GM12878 (cell line): ENCODE measurements around the gene SMARCC1. TPM values are rescaled to one million over a fixed set of nuclear protein-coding genes. Genes with fewer than 3 reads are reported as not detected.

Experiments used
- ATAC-seq: fragments of 200-7000 bp; cut with Tn5 transposase; 3 replicates; pipeline ENCODE4 v1.9.1; 2020; ENCODE audit warnings: mild to moderate bottlenecking, moderate library complexity
- BruUV-seq: library from RNA; stranded (reverse); fragments of 400-500 nt; replicated peaks from 2 replicates; lab custom pipeline; 2021; lab: Mats Ljungman, UMichigan
- CTCF ChIA-PET: fragments of 300-600 bp; sonication (Branson Sonifier 250); formaldehyde crosslinking; extraction: SDS; loops from one replicate; lab custom pipeline; 2021; ENCODE audit warnings: inconsistent platforms; lab: Yijun Ruan, JAX
- POLR2A ChIA-PET: fragments of 350-600 bp; formaldehyde crosslinking; extraction: SDS; loops from one replicate; lab custom pipeline; 2021; ENCODE audit warnings: inconsistent platforms; lab: Charles Lee
- RAD21 ChIA-PET: fragments of 300-600 bp; sonication (Branson Sonifier 250); formaldehyde crosslinking; loops from one replicate; lab custom pipeline; 2023; ENCODE audit warnings: antibody characterized with exemption; ENCODE audit not compliant: unreplicated experiment; lab: Charles Lee
- SMC1A ChIA-PET: fragments of 300-600 bp; sonication (Branson Sonifier 250); formaldehyde crosslinking; loops from one replicate; lab custom pipeline; 2023; ENCODE audit not compliant: unreplicated experiment, uncharacterized antibody; lab: Charles Lee
- DNase-seq: peaks from one replicate; pipeline ENCODE4 v3.0.0-alpha.2; 2011; ENCODE audit warnings: low read depth, low spot score
- FAIRE-seq: peaks from 3 replicates; lab custom pipeline; 2011; peaks lifted over from hg19 to GRCh38; lab: Jason Lieb, UNC
- H2AFZ ChIP-seq: 2 replicates; pipeline ENCODE4 v1.6.0; 2011; ENCODE audit warnings: low read depth, low read length, control low read depth; ENCODE audit not compliant: control insufficient read depth
- H3K27ac ChIP-seq: 2 replicates; pipeline ENCODE4 v1.5.1; 2011; ENCODE audit warnings: control low read depth; ENCODE audit not compliant: control insufficient read depth, insufficient read depth
- H3K27me3 ChIP-seq, 2 experiments: replicated peaks in 1 of 2; 2 replicates each; pipeline versions ENCODE4 v1.6.0 to v1.6.1; 2011; ENCODE audit warnings: low read length in 1 of 2; ENCODE audit not compliant: control insufficient read depth in 2 of 2, insufficient read depth in 2 of 2
- H3K36me3 ChIP-seq, 2 experiments: 2 replicates each; pipeline ENCODE4 v1.5.1; 2011; ENCODE audit warnings: low read length in 1 of 2; ENCODE audit not compliant: control insufficient read depth in 2 of 2, insufficient read depth in 2 of 2
- H3K4me1 ChIP-seq: 2 replicates; pipeline ENCODE4 v1.6.1; 2011; ENCODE audit warnings: mild to moderate bottlenecking, low read length, moderate library complexity, mixed read lengths; ENCODE audit not compliant: control insufficient read depth, insufficient read depth
- H3K4me2 ChIP-seq: 2 replicates; pipeline ENCODE4 v1.6.0; 2011; ENCODE audit warnings: control low read depth; ENCODE audit not compliant: control insufficient read depth, insufficient read depth
- H3K4me3 ChIP-seq: fragments of 200-600 bp; sonication (generic); 2 replicates; pipeline ENCODE4 v1.5.1; 2016
- H3K79me2 ChIP-seq: 2 replicates; pipeline ENCODE4 v1.6.0; 2011; ENCODE audit warnings: low read length; ENCODE audit not compliant: control insufficient read depth, insufficient read depth
- H3K9ac ChIP-seq: 2 replicates; pipeline ENCODE4 v1.8.0; 2011; ENCODE audit warnings: low read length, control low read depth, mixed read lengths; ENCODE audit not compliant: control insufficient read depth, insufficient read depth
- H3K9me3 ChIP-seq: replicated peaks from 3 replicates; pipeline ENCODE4 v1.5.1; 2011; ENCODE audit warnings: mild to moderate bottlenecking, low read length; ENCODE audit not compliant: control insufficient read depth, insufficient read depth
- H4K20me1 ChIP-seq: 2 replicates; pipeline ENCODE4 v1.6.0; 2011; ENCODE audit not compliant: control insufficient read depth, insufficient read depth
- BCL3 ChIP-seq: IDR thresholded peaks from 2 replicates; pipeline ENCODE4 v1.6.1; 2011; ENCODE audit warnings: borderline replicate concordance, low read depth, mild to moderate bottlenecking, moderate library complexity, low read length; ENCODE audit not compliant: insufficient read depth, poor library complexity, severe bottlenecking
- MTA3 ChIP-seq: IDR thresholded peaks from 2 replicates; pipeline ENCODE4 v1.6.1; 2012; ENCODE audit warnings: low read length, inconsistent platforms, borderline replicate concordance
- PML ChIP-seq: IDR thresholded peaks from 2 replicates; pipeline ENCODE4 v1.6.1; 2012; ENCODE audit warnings: low read length, inconsistent platforms
- SKIL ChIP-seq: fragments of 450-650 bp; IDR thresholded peaks from 2 replicates; pipeline ENCODE4 v1.6.1; 2017; ENCODE audit warnings: mild to moderate bottlenecking, low read depth, inconsistent platforms; ENCODE audit not compliant: poor library complexity, severe bottlenecking
- YY1 ChIP-seq: IDR thresholded peaks from 2 replicates; pipeline ENCODE4 v1.6.1; 2011; ENCODE audit warnings: low read depth, mild to moderate bottlenecking, low read length
- WGBS: methylation state at CpG from one replicate; pipeline ENCODE4 v1.1.6; 2016; ENCODE audit warnings: low lambda C conversion rate; ENCODE audit not compliant: insufficient replicate concordance, insufficient coverage; ENCODE audit errors: missing lambda C conversion rate; 5-methylcytosine and 5-hydroxymethylcytosine counted together
- in situ Hi-C: fragments of 300-500 bp; cut with MboI; formaldehyde crosslinking; loops from 9 replicates; pipeline ENCODE4 v1.14.3; 2018; ENCODE audit warnings: mixed read lengths
- intact Hi-C: fragments of 100-400 bp; cut with micrococcal nuclease; formaldehyde crosslinking; loops from one replicate; pipeline ENCODE4 v1.14.2; 2022; ENCODE audit not compliant: unreplicated experiment
- polyA plus RNA-seq, 11 experiments: library from polyadenylated mRNA; depleted of rRNA in 4 of 11; unstranded in 6 of 11; stranded (reverse) in 5 of 11; fragments of >200 nt; fragmentation: Nextera tagmentation in 4 of 11; fragmentation: Illumina TruSeq in 1 of 11; extraction: Ambion mirVana in 4 of 11; extraction: Trizol in 1 of 11; gene quantifications; 1 replicate in 1 of 11; 2 replicates in 10 of 11; pipeline versions ENCODE4 v1.2.1 to v1.2.3, GENCODE V29; 2011 to 2016; ENCODE audit warnings: inconsistent platforms in 2 of 11, missing spikeins in 2 of 11, low read depth in 1 of 11
- total RNA-seq, 4 experiments: library from RNA; depleted of rRNA in 3 of 4; stranded (reverse); fragments of >200 nt in 3 of 4; fragmentation: Illumina TruSeq in 1 of 4; extraction: Trizol in 1 of 4; gene quantifications; 2 replicates each; pipeline versions ENCODE4 v1.2.1 to v1.2.3, GENCODE V29; 2013 to 2021

Gene SMARCC1
- total and polyA plus RNA-seq, 10 of the 15 experiments (the other 5 are each of a cell fraction or from before 2014, with no cell fraction given): 26.6 to 147 (median 57.1) TPM

- TF ChIP-seq BCL3: peak; percentile 10
- peak; percentile 48; the same call in 1 of the 2 replicates for TF ChIP-seq MTA3
- TF ChIP-seq YY1: 0 out of 2 replicates have a peak, but pooled peaks have one; percentile 13
- TF ChIP-seq SKIL: no peak
- peak; percentile 26; the same call in 1 of the 2 replicates for TF ChIP-seq PML
- ChIA-PET SMC1A (no interaction called here), CTCF (no interaction called here), POLR2A (interaction anchor here (0.7 kb wide), 1 partner anchor 294 kb away, joined by 3 read pairs; no protein-coding TSS in a partner anchor), RAD21 (no interaction called here)
- Histone ChIP-seq H2AFZ (no peak overlapping the region), H3K9me3 (no peaks in the 10 kb centered on the region), H3K27me3 (peaks cover 5 to 7% of the 10 kb centered on the region in 2 experiments), H3K36me3 (peaks cover 10 to 20% of the 10 kb centered on the region in 2 experiments), H4K20me1 (no peaks in the 10 kb centered on the region), H3K4me3 (no peak overlapping the region), H3K9ac (no peak overlapping the region), H3K4me1 (no peaks in the 10 kb centered on the region), H3K27ac (no peak overlapping the region), H3K4me2 (no peak overlapping the region), H3K79me2 (no peaks in the 10 kb centered on the region)
- no peak for DNase-seq
- FAIRE-seq: no peak
- no TSS peak for BruUV-seq
- in situ Hi-C loops: no loop called here
- intact Hi-C loops: no loop called here
- ATAC-seq: no peak
- WGBS: 76% methylated on average over 3 of the region's 3 CpGs
Measured at GRCh38 chr3:47583320-47584075, 198.2 kb downstream of the SMARCC1 start.
